NCI-H748 (cell line): ENCODE data around the gene MCUR1.
"Not testable (repeated sequence)": the region's sequence is repeated elsewhere in the genome, so short reads cannot be mapped to it uniquely, and the experiment has no call there.

ENCODE experiments used
- DNase-seq: peaks from one replicate; lab custom pipeline; 2025; ENCODE audit not compliant: unreplicated experiment; lab: John Stamatoyannopoulos, UW

Gene MCUR1

DNA sequence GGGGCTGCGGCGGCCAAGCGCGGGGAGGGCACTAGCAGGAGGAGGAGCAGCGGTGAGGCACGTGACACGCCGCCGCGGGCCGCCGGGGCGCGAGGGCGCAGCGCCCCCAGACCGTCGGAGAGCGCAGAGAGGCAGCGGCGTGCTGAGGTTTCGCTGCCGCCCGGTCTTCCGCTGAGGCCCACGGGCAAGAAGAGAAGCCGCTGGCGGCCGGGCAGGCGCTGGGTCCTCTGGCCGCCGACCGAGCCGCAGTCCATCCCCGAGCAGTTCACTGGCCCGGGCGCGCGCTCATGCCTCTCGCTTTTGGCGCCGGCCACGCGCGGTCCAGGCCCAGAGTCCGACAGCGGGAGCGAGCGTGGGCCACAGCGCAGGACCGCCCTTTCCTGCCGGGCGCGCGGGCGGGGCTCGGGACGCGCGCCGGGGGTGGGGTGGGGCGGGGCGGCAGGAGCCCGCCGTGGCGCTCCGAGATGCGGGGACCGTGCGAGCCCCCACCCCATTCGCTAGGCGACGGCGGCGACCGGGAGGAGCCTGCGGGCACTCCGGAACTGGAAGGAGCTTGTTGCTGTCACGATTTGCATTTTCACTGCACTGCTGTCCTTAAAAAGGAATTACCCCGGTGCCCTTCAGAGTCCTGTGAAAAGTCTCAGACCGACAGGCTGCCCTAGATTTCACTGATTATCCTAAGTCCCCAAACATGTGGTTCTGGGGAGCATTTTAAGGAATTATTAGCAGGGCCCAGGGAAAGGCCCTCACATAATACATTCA lies at the start of gene MCUR1:
MCUR1 (minus strand) TSS at position 382 of the 762 bp plus-strand sequence; CDS start at position 254, 128 bp downstream.
- peak; percentile 96 for DNase-seq

GRCh38 chr6:13863699-13864155 lies 49.4 kb upstream of the MCUR1 start:
- DNase-seq, result no peak

DNA sequence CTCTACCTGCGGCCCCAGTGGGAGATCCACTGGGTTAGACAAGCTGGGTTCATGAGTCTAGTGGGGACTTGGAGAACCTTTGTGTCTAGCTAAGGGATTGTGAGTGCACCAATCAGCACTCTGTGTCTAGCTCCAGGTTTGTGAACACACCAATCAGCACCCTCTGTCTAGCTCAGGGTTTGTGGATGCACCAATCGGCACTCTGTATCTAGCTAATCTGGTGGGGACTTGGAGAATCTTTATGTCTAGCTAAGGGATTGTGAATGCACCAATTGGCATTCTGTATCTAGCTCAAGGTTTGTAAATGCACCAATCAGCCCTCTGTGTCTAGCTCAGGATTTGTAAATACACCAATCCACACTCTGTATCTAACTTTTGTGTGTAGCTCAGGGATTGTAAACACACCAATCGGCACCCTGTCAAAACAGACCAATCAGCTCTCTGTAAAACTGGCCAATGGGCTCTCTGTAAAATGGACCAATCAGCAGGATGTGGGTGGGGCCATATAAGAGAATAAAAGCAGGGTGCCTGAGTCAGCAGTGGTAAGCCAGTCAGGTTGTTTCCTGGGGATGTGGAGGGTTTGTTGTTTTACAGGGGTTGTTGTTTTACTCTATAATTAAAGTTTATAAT lies 46.3 kb upstream of the MCUR1 start:
- DNase-seq, result not testable (repeated sequence)

DNA sequence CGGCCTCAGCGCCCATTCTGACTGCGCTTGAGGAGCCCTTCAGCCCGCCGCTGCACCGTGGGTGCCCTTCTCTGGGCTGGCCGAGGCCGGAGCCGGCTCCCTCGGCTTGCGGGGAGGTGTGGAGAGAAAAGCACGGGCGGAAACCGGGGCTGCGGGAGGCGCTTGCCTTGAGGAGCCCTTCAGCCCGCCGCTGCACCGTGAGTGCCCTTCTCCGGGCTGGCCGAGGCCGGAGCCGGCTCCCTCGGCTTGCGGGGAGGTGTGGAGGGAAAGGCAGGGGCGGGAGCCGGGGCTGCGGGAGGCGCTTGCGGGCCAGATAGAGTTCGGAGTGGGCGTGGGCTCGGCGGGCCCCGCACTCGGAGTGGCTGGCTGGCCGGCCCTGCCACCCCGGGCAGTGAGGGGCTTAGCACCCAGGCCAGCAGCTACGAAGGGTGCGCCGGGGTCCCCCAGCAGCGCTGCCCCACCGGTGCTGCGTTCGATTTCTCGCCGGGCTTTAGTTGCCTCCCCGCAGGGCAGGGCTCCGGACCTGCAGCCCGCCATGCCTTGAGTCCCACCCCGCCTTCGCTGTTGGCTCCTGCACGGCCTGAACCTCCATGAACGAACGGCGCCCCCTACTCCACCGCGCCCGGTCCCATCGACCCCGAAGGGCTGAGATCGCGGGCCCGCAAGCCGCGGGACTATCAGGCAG lies 45.7 kb upstream of the MCUR1 start:
- no peak for DNase-seq

DNA sequence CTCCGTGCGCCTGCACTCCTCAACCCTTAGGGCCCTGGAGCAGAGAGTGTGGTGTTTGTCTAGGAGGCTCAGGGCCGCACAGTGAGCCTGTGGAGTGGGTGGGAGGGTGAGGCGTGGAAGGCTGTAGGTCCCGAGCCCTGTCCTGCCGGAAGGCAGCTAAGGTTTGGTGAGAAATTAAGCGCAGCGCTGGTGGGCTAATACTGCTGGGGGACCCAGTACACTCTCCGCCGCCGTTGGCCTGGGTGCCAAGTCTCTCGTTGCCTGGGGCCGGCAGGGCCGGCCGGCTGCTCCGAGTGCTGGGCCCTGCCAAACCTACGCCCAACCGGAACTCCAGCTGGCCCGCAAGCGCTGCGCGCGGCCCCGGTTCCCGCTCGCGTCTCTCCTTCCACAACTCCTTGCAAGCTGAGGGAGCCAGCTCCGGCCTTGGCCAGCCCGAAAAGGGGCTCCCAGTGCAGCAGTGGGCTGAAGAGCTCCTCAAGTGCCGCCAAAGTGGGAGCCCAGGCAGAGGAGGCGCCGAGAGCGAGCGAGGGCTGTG lies 40.4 kb upstream of the MCUR1 start:
- no peak for DNase-seq

DNA sequence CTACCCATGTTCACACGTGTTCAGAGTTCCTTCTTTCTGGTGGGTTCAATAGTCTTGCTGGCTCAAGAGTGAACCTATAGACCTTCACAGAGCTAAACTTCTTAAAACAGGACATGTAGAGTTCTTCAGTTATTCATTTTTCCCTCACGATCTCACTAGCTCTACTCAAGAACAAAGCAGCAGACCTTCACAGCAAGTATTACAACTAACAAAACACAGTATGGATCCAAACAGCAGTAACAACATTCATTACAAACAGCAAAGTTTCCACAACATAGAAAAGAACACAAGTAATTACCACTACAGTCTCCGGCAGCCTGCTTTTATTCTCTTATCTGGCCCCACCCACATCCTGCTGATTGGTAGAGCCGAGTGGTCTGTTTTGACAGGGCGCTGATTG lies 39.5 kb upstream of the MCUR1 start:
- DNase-seq, result no peak

DNA sequence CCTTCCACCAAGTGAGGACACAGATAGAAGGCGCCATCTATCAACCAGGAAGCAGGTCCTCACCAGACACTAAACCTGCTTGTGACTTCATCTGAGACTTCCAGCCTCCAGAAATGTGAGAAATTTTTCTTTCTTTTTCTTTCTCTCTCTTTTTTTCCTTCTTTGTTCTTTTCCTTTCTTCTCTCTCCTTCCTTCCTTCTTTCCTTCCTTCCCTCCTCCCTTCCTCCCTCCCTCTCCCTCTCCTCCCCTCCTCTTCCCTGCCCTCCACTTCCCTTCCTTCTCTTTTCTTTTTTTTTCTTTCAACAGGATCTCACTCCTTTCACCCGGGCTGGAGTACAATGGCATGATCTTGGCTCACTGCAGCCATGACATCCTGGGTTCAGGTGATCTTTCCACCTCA lies 37.4 kb upstream of the MCUR1 start:
- no peak for DNase-seq

DNA sequence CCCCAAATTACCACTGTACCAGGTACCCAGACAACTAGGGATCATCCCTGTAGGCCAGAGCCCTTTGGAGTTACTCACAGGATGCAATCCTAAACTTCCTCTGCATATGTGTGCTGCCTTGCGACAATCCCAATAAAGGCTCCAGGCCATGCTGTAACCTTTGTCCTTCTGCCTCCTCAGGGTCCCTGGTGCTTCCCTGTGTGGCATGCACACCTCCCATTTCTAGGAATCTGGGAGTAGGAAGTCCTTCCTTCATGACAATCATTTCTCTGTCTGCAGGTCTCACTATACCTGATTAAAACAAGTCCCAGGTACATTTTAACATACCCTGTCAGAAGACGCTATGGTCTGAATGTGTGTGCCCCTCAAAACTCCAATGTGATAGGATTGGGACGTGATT lies 37.0 kb upstream of the MCUR1 start:
- DNase-seq, result no peak

DNA sequence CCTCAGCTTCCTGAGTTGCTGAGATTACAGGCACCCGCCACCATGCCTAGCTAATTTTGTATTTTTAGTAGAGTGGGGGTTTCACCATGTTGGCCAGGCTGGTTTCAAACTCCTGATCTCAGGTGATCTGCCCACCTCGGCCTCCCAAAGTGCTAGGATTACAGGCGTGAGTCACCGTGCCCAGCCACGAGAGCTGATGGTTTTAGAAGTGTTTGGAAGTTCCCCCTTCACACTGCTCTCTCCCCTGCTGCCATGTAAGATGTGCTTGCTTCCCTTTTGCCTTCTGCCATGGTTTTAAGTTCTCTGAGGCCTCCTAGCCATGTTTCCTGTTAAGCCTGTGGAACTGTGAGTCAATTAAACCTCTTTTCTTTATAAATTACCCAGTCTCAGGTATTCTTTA lies 36.3 kb upstream of the MCUR1 start:
- not testable (repeated sequence) for DNase-seq

DNA sequence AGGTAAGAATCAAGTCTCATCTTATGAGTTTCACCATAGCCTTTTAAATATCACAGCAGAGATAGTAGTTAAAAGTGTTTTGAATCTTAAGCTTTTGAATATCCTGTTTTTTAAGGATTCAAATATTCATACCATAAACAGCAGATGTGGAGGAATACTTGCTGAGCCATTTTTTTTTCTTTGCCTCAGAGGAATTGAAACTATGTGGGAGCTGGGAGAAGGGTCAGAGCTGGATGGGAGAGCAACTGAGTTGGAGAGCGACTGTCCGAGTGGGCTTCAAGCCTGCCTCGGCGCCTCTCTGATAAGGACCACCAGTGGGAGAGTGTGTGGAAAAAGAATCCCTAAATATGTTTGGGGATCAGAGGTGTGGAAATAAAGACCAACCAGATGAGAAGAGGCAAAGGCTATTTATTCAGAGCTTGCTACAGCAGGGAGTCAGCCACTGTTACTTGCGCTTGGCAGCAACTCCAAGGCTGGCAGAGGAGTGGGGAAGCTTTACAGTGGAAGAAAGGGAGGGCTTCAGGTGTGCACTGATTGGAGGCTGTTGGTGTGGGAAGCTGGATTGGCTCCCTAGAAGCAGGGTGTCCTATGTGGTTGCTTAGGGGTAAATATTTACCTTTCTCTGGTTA lies 34.3 kb upstream of the MCUR1 start:
- peak; percentile 65 for DNase-seq

DNA sequence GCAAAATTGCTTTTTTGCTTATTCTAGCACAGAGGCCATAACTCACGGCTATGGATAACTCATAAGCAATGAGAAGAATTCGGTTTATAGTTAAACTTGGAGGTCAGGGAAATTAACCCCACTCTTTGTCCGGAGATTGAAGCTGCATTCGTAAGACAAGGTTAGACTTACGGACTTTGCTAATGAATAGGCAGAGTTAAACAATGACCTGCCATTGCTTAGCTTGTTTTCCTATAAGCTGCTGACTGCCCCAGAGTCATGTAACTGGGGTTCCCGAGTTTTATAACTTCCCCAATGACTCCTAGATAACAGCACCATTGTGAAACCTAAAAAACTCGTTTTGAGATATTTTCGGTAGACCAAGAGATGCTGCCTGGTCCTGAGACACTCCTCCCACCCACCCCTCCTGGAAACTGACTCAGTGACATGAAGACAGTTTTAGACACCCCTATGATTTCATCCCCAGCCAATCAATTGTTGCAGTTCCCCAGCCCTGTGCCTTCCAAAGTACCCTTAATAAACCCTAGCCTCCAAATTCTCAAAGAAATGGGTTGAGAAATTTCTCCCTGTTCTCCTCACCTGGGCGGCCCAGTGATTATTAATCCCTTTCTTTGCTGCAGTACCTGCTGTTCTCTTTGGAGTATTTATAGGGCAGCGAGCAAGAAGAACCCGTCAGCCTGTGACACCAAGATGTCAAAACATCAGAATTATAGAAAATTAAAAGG lies 33.1 kb upstream of the MCUR1 start:
- no peak for DNase-seq

DNA sequence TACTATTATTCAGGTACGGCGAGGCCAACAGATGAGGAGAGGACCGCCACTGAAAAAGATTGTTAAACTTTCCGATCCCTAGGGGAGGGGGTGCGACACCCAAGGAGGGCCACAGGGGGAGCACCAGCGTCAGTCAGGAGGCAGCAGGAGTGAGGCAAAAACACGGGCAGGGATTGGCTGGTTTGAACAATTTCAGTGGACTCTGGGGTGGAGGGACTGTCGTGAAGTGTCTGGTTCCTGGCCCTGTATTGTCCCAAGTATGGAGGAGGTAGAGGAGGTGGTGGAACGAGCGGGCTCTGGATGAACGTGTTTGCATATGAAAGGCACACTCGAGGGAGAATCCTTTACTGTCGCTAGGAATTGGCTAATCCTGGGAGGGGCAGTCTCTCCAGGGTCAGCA lies 32.5 kb upstream of the MCUR1 start:
- DNase-seq, result peak; percentile 15

DNA sequence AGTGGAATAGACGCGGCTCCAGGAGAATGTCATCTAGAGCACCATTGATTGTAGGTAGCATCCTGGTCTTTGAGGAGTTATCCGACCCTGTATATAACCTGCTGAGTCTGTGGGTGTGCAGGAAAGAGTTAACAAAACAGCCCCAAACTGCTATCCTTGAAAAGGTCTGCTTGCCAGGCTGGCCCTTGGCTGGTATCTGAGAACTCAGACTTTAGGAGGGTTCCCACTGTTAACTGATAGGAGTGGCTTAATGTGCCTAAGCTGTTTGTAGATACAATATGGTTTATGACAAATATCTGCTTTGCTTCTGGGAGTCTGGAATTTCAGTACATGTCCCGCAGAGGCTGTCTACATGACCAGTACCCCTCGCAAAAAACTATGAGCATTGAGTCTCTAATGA lies 27.6 kb upstream of the MCUR1 start:
- DNase-seq, result no peak

- DNase-seq, result no peak
Measured at GRCh38 chr6:13838616-13839015, 24.3 kb upstream of the MCUR1 start.

- peak; percentile 27 for DNase-seq
Measured at GRCh38 chr6:13836170-13836569, 21.8 kb upstream of the MCUR1 start.

DNA sequence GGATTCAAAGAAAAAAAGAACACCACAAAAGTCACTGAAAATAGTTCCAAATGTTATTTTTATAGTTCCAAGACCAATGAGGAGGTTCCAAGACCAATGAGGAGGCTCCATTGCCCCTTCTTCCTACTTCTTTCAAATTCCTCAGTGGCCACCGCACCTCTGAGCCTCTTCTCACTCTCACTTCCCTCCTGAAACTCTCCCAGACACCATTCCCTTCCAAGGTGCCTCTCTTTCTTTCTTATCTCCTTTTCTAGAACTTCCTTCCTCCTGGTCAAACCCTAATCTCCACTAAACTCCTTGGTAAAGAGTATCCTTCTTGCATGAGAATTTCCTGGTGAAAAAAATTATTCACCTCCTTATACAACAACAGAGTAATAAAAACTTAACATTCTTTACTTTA lies 20.4 kb upstream of the MCUR1 start:
- DNase-seq, result no peak

GRCh38 chr6:13834018-13834417 lies 19.7 kb upstream of the MCUR1 start:
- DNase-seq, result not testable (repeated sequence)

DNA sequence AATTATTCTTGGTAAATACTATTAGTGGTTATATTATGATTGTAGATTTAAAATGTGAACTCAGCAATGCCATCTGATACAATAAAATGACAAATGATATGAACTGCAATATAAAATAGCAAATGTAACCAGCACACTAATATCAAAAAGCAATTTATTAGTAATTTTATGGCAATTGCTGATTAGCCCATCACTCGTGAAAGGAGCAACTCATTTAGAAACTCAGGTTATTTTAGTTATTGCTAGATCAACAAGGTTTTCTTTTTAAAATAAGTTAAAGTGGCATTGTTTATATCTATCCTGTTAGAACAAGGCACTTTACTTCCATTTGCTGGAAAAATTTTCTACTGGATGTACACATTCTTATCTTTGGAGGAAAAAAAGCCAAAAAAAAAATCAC lies 18.4 kb upstream of the MCUR1 start:
- no peak for DNase-seq

- DNase-seq, result no peak
Measured at GRCh38 chr6:13831615-13832014, 17.3 kb upstream of the MCUR1 start.

- no peak for DNase-seq
Measured at GRCh38 chr6:13830803-13831202, 16.4 kb upstream of the MCUR1 start.

DNA sequence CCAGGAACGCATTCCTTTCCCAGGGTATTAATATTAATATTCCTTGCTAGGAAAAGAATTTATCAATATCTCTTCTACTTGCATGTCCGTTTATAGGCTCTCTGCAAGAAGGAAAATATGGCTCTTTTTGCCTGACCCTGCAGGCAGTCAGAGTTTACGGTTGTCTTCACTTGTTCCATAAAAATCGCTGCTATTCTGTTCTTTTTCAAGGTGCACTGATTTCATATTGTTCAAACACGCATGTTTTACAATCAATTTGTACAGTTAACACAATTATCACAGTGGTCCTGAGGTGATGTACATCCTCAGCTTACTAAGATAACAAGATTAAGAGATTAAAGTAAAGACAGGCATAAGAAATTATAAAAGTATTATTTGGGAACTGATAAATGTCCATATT lies 15.1 kb upstream of the MCUR1 start:
- not testable (repeated sequence) for DNase-seq
